HUES64 (cell line): ENCODE results near the gene SNRNP40.

Experiments used
- H3K27ac ChIP-seq: 2 replicates; pipeline ENCODE4 v1.7.0; 2013; ENCODE audit warnings: low read depth, low read length, inconsistent platforms
- H3K27me3 ChIP-seq: 2 replicates; pipeline ENCODE4 v1.6.1; 2013; ENCODE audit warnings: mild to moderate bottlenecking, low read length; ENCODE audit not compliant: insufficient read depth
- H3K36me3 ChIP-seq: 2 replicates; pipeline ENCODE4 v1.6.1; 2013; ENCODE audit warnings: mild to moderate bottlenecking, low read length; ENCODE audit not compliant: insufficient read depth
- H3K4me1 ChIP-seq: 2 replicates; pipeline ENCODE4 v1.6.1; 2013; ENCODE audit warnings: mild to moderate bottlenecking, low read length, moderate library complexity; ENCODE audit not compliant: insufficient read depth
- H3K4me3 ChIP-seq: 2 replicates; pipeline ENCODE4 v1.5.1; 2013; ENCODE audit warnings: mild to moderate bottlenecking, low read length, moderate library complexity
- H3K9ac ChIP-seq: 2 replicates; pipeline ENCODE4 v1.6.1; 2013; ENCODE audit warnings: mild to moderate bottlenecking, low read depth, low read length
- H3K9me3 ChIP-seq: 2 replicates; pipeline ENCODE4 v1.6.1; 2013; ENCODE audit warnings: low read depth, low read length; ENCODE audit not compliant: insufficient read depth
- WGBS: fragments of 150-250, 120-280 bp; methylation state at CpG from one replicate; pipeline ENCODE4 v1.1.7; 2013; ENCODE audit warnings: missing lambda C conversion rate; 5-methylcytosine and 5-hydroxymethylcytosine counted together

SNRNP40 gene

GRCh38 chr1:31244326-31244725 lies 52.3 kb downstream of the SNRNP40 start:
- 88% methylated on average over 4 of the region's 4 CpGs for WGBS
- peaks cover 13% of the 10 kb centered on the region for H3K27me3 ChIP-seq
- H3K9ac ChIP-seq = no peak overlapping the region
- H3K36me3 ChIP-seq = no peaks in the 10 kb centered on the region
- no peaks in the 10 kb centered on the region for H3K4me1 ChIP-seq
- no peak overlapping the region for H3K27ac ChIP-seq
- no peak overlapping the region for H3K4me3 ChIP-seq
- no peaks in the 10 kb centered on the region for H3K9me3 ChIP-seq

- Histone ChIP-seq H3K4me1 (no peaks in the 10 kb centered on the region; the same call in 1 of the 2 replicates), H3K9ac (no peak overlapping the region), H3K27me3 (peaks cover 19% of the 10 kb centered on the region), H3K36me3 (no peaks in the 10 kb centered on the region), H3K27ac (no peak overlapping the region), H3K9me3 (no peaks in the 10 kb centered on the region), H3K4me3 (no peak overlapping the region)
- 88% methylated on average over 10 of the region's 10 CpGs for WGBS
Observed at GRCh38 chr1:31243501-31244286, 52.9 kb downstream of the SNRNP40 start.

GRCh38 chr1:31241321-31241720 lies 55.3 kb downstream of the SNRNP40 start:
- H3K4me3 ChIP-seq = no peak overlapping the region
- H3K4me1 ChIP-seq = no peaks in the 10 kb centered on the region; the same call in 1 of the 2 replicates
- 90% methylated on average over 5 of the region's 8 CpGs for WGBS
- H3K9me3 ChIP-seq = no peaks in the 10 kb centered on the region
- H3K27me3 ChIP-seq = peaks cover 33% of the 10 kb centered on the region
- no peaks in the 10 kb centered on the region for H3K36me3 ChIP-seq
- no peak overlapping the region for H3K9ac ChIP-seq
- no peak overlapping the region for H3K27ac ChIP-seq

GRCh38 chr1:31239653-31240241 lies 56.8 kb downstream of the SNRNP40 start, which contains the start of gene NKAIN1:
TSS of gene NKAIN1 (minus strand) at chr1:31239887. CDS start at chr1:31239547, 340 bp downstream.
- no peaks in the 10 kb centered on the region for H3K36me3 ChIP-seq
- H3K4me1 ChIP-seq = no peaks in the 10 kb centered on the region; the same call in 1 of the 2 replicates
- peak within 1 kb of the TSS; percentile 76 for H3K4me3 ChIP-seq
- WGBS = 1% methylated on average over 55 of the region's 57 CpGs
- peaks cover 33% of the 10 kb centered on the region for H3K27me3 ChIP-seq
- no peaks in the 10 kb centered on the region for H3K9me3 ChIP-seq
- H3K9ac ChIP-seq = peak within 1 kb of the TSS; percentile 79
- H3K27ac ChIP-seq = no peak within 1 kb of the TSS

GRCh38 chr1:31238986-31239613 lies 57.5 kb downstream of the SNRNP40 start:
- peak overlapping the region; percentile 79 for H3K9ac ChIP-seq
- H3K36me3 ChIP-seq = no peaks in the 10 kb centered on the region
- H3K4me3 ChIP-seq = peak overlapping the region; percentile 76
- no peaks in the 10 kb centered on the region for H3K9me3 ChIP-seq
- WGBS = under 1% methylated on average over 56 of the region's 56 CpGs
- peaks cover 33% of the 10 kb centered on the region for H3K27me3 ChIP-seq
- H3K27ac ChIP-seq = no peak overlapping the region
- H3K4me1 ChIP-seq = no peaks in the 10 kb centered on the region; the same call in 1 of the 2 replicates

- Histone ChIP-seq H3K4me1 (no peaks in the 10 kb centered on the region; the same call in 1 of the 2 replicates), H3K9me3 (no peaks in the 10 kb centered on the region), H3K9ac (peak overlapping the region; percentile 79), H3K36me3 (no peaks in the 10 kb centered on the region), H3K27ac (no peak overlapping the region), H3K4me3 (peak overlapping the region; percentile 76), H3K27me3 (peaks cover 33% of the 10 kb centered on the region)
- WGBS = 35% methylated on average over 4 of the region's 4 CpGs
Observed at GRCh38 chr1:31238612-31238985, 58.0 kb downstream of the SNRNP40 start.

- no peaks in the 10 kb centered on the region; the same call in 1 of the 2 replicates for H3K4me1 ChIP-seq
- no peak overlapping the region for H3K27ac ChIP-seq
- H3K9me3 ChIP-seq = no peaks in the 10 kb centered on the region
- peaks cover 20% of the 10 kb centered on the region for H3K27me3 ChIP-seq
- no peaks in the 10 kb centered on the region for H3K36me3 ChIP-seq
- H3K4me3 ChIP-seq = no peak overlapping the region
- no peak overlapping the region for H3K9ac ChIP-seq
- 81% methylated on average over 3 of the region's 4 CpGs for WGBS
Observed at GRCh38 chr1:31234870-31235269, 61.7 kb downstream of the SNRNP40 start.

GRCh38 chr1:31234123-31234708 lies 62.4 kb downstream of the SNRNP40 start:
- no peak overlapping the region for H3K27ac ChIP-seq
- no peak overlapping the region for H3K4me3 ChIP-seq
- no peaks in the 10 kb centered on the region for H3K9me3 ChIP-seq
- no peaks in the 10 kb centered on the region for H3K36me3 ChIP-seq
- H3K27me3 ChIP-seq = peaks cover 19% of the 10 kb centered on the region
- no peaks in the 10 kb centered on the region; the same call in 1 of the 2 replicates for H3K4me1 ChIP-seq
- H3K9ac ChIP-seq = no peak overlapping the region
- 65% methylated on average over 12 of the region's 12 CpGs for WGBS

- Histone ChIP-seq H3K27me3 (0 out of 2 replicates have a peak, but pooled peaks cover 5% of the 10 kb centered on the region), H3K9ac (no peak overlapping the region), H3K4me1 (no peaks in the 10 kb centered on the region; the same call in 1 of the 2 replicates), H3K36me3 (no peaks in the 10 kb centered on the region), H3K9me3 (no peaks in the 10 kb centered on the region), H3K4me3 (no peak overlapping the region), H3K27ac (no peak overlapping the region)
- 95% methylated on average over 2 of the region's 2 CpGs for WGBS
Observed at GRCh38 chr1:31232689-31233088, 63.9 kb downstream of the SNRNP40 start.

GRCh38 chr1:31231802-31232201 lies 64.8 kb downstream of the SNRNP40 start:
- WGBS = 96% methylated on average over 5 of the region's 5 CpGs
- Histone ChIP-seq H3K4me3 (no peak overlapping the region), H3K9me3 (no peaks in the 10 kb centered on the region), H3K4me1 (no peaks in the 10 kb centered on the region; the same call in 1 of the 2 replicates), H3K9ac (no peak overlapping the region), H3K27me3 (0 out of 2 replicates have a peak, but pooled peaks cover 1% of the 10 kb centered on the region), H3K36me3 (no peaks in the 10 kb centered on the region), H3K27ac (no peak overlapping the region)

- no peaks in the 10 kb centered on the region for H3K36me3 ChIP-seq
- no peaks in the 10 kb centered on the region for H3K27me3 ChIP-seq
- no peak overlapping the region for H3K9ac ChIP-seq
- WGBS = 78% methylated on average over 3 of the region's 3 CpGs
- no peak overlapping the region for H3K4me3 ChIP-seq
- no peaks in the 10 kb centered on the region; the same call in 1 of the 2 replicates for H3K4me1 ChIP-seq
- H3K27ac ChIP-seq = no peak overlapping the region
- no peaks in the 10 kb centered on the region for H3K9me3 ChIP-seq
Observed at GRCh38 chr1:31230378-31230777, 66.2 kb downstream of the SNRNP40 start.
